ENCODE results near the gene BRAT1. TPM values are rescaled to one million over a fixed set of nuclear protein-coding genes. Genes with fewer than 3 reads are reported as not detected.

The BRAT1 gene
- total and polyA plus RNA-seq, 2 donors = 18.2 to 30.9 TPM

- no peaks in the 10 kb centered on the region for H3K36me3 ChIP-seq (ENCODE audit: insufficient read depth)
- H3K27ac ChIP-seq (ENCODE audit: low read depth) = no peak overlapping the region
- no peak for DNase-seq (ENCODE audit: extremely low spot score)
- no peak overlapping the region for H3K4me3 ChIP-seq (ENCODE audit: low read depth, low read length)
- WGBS = 92% methylated on average over 56 of the region's 56 CpGs
- no peaks in the 10 kb centered on the region for H3K4me1 ChIP-seq (ENCODE audit: insufficient read depth)
Measured at GRCh38 chr7:2576742-2577491, 21.6 kb upstream of the BRAT1 start.

- Histone ChIP-seq H3K4me3 (ENCODE audit: low read depth, low read length) (no peak overlapping the region), H3K36me3 (ENCODE audit: insufficient read depth) (no peaks in the 10 kb centered on the region), H3K27ac (ENCODE audit: low read depth) (no peak overlapping the region), H3K4me1 (ENCODE audit: insufficient read depth) (no peaks in the 10 kb centered on the region)
- 88% methylated on average over 21 of the region's 21 CpGs for WGBS
- DNase-seq (ENCODE audit: extremely low spot score) = no peak
Measured at GRCh38 chr7:2575733-2576340, 20.5 kb upstream of the BRAT1 start.

GRCh38 chr7:2575046-2575732 is 19.9 kb upstream of the BRAT1 start:
- 87% methylated on average over 21 of the region's 21 CpGs for WGBS
- no peaks in the 10 kb centered on the region for H3K4me1 ChIP-seq (ENCODE audit: insufficient read depth)
- no peak overlapping the region for H3K4me3 ChIP-seq (ENCODE audit: low read depth, low read length)
- H3K27ac ChIP-seq (ENCODE audit: low read depth) = no peak overlapping the region
- no peak for DNase-seq (ENCODE audit: extremely low spot score)
- H3K36me3 ChIP-seq (ENCODE audit: insufficient read depth) = no peaks in the 10 kb centered on the region

GRCh38 chr7:2573761-2574160 is 18.4 kb upstream of the BRAT1 start:
- Histone ChIP-seq H3K27ac (ENCODE audit: low read depth) (no peak overlapping the region), H3K4me3 (ENCODE audit: low read depth, low read length) (no peak overlapping the region), H3K4me1 (ENCODE audit: insufficient read depth) (no peaks in the 10 kb centered on the region), H3K36me3 (ENCODE audit: insufficient read depth) (no peaks in the 10 kb centered on the region)
- no peak for DNase-seq (ENCODE audit: extremely low spot score)
- WGBS = 91% methylated on average over 9 of the region's 9 CpGs

GRCh38 chr7:2572101-2572842 is 16.9 kb upstream of the BRAT1 start:
- WGBS = 79% methylated on average over 22 of the region's 22 CpGs
- no peak overlapping the region for H3K4me3 ChIP-seq (ENCODE audit: low read depth, low read length)
- no peaks in the 10 kb centered on the region for H3K36me3 ChIP-seq (ENCODE audit: insufficient read depth)
- no peak for DNase-seq (ENCODE audit: extremely low spot score)
- H3K4me1 ChIP-seq (ENCODE audit: insufficient read depth) = no peaks in the 10 kb centered on the region
- no peak overlapping the region for H3K27ac ChIP-seq (ENCODE audit: low read depth)

- Histone ChIP-seq H3K27ac (ENCODE audit: low read depth) (no peak overlapping the region), H3K36me3 (ENCODE audit: insufficient read depth) (no peaks in the 10 kb centered on the region), H3K4me1 (ENCODE audit: insufficient read depth) (no peaks in the 10 kb centered on the region), H3K4me3 (ENCODE audit: low read depth, low read length) (no peak overlapping the region)
- no peak for DNase-seq (ENCODE audit: extremely low spot score)
- WGBS = 89% methylated on average over 15 of the region's 15 CpGs
Measured at GRCh38 chr7:2571409-2571808, 16.1 kb upstream of the BRAT1 start.

GRCh38 chr7:2570021-2570420 is 14.7 kb upstream of the BRAT1 start:
- Histone ChIP-seq H3K4me1 (ENCODE audit: insufficient read depth) (no peaks in the 10 kb centered on the region), H3K4me3 (ENCODE audit: low read depth, low read length) (no peak overlapping the region), H3K36me3 (ENCODE audit: insufficient read depth) (no peaks in the 10 kb centered on the region), H3K27ac (ENCODE audit: low read depth) (no peak overlapping the region)
- WGBS = 84% methylated on average over 16 of the region's 16 CpGs
- no peak for DNase-seq (ENCODE audit: extremely low spot score)

- WGBS = 95% methylated on average over 14 of the region's 14 CpGs
- Histone ChIP-seq H3K36me3 (ENCODE audit: insufficient read depth) (no peaks in the 10 kb centered on the region), H3K4me1 (ENCODE audit: insufficient read depth) (no peaks in the 10 kb centered on the region), H3K4me3 (ENCODE audit: low read depth, low read length) (no peak overlapping the region), H3K27ac (ENCODE audit: low read depth) (no peak overlapping the region)
- no peak for DNase-seq (ENCODE audit: extremely low spot score)
Measured at GRCh38 chr7:2569421-2569820, 14.1 kb upstream of the BRAT1 start.

GRCh38 chr7:2568521-2569223 is 13.3 kb upstream of the BRAT1 start:
- Histone ChIP-seq H3K4me3 (ENCODE audit: low read depth, low read length) (no peak overlapping the region), H3K27ac (ENCODE audit: low read depth) (no peak overlapping the region), H3K36me3 (ENCODE audit: insufficient read depth) (no peaks in the 10 kb centered on the region), H3K4me1 (ENCODE audit: insufficient read depth) (no peaks in the 10 kb centered on the region)
- DNase-seq (ENCODE audit: extremely low spot score) = no peak
- 95% methylated on average over 24 of the region's 24 CpGs for WGBS

GRCh38 chr7:2567679-2568278 is 12.5 kb upstream of the BRAT1 start:
- Histone ChIP-seq H3K27ac (ENCODE audit: low read depth) (no peak overlapping the region), H3K4me3 (ENCODE audit: low read depth, low read length) (no peak overlapping the region), H3K36me3 (ENCODE audit: insufficient read depth) (no peaks in the 10 kb centered on the region), H3K4me1 (ENCODE audit: insufficient read depth) (no peaks in the 10 kb centered on the region)
- DNase-seq (ENCODE audit: extremely low spot score) = no peak
- 39% methylated on average over 16 of the region's 16 CpGs for WGBS

- WGBS = 60% methylated on average over 28 of the region's 28 CpGs
- Histone ChIP-seq H3K27ac (ENCODE audit: low read depth) (no peak overlapping the region), H3K4me3 (ENCODE audit: low read depth, low read length) (no peak overlapping the region), H3K36me3 (ENCODE audit: insufficient read depth) (no peaks in the 10 kb centered on the region), H3K4me1 (ENCODE audit: insufficient read depth) (no peaks in the 10 kb centered on the region)
- no peak for DNase-seq (ENCODE audit: extremely low spot score)
Measured at GRCh38 chr7:2566890-2567678, 11.8 kb upstream of the BRAT1 start.

- 81% methylated on average over 8 of the region's 8 CpGs for WGBS
- Histone ChIP-seq H3K27ac (ENCODE audit: low read depth) (no peak overlapping the region), H3K4me1 (ENCODE audit: insufficient read depth) (no peaks in the 10 kb centered on the region), H3K4me3 (ENCODE audit: low read depth, low read length) (no peak overlapping the region), H3K36me3 (ENCODE audit: insufficient read depth) (no peaks in the 10 kb centered on the region)
- DNase-seq (ENCODE audit: extremely low spot score) = no peak
Measured at GRCh38 chr7:2566348-2566889, 11.1 kb upstream of the BRAT1 start.
